Cardiac muscle cell (in vitro differentiated cells and primary cell): ENCODE measurements around the gene ALPK3. TPM values are rescaled to one million over a fixed set of nuclear protein-coding genes. Genes with fewer than 3 reads are reported as not detected.
A peak's percentile ranks its signal among the peaks of the same experiment; 100 is the strongest.

Experiments
- DNase-seq, 2 donors: peaks; one replicate each; pipeline versions ENCODE4 v3.0.0 to v3.0.0-alpha.2; 2010 to 2017; ENCODE audit warnings: low read depth in 1 of 2, low spot score in 1 of 2
- H3K27ac ChIP-seq: fragments of 200-600 bp; sonication (generic); 2 replicates; pipeline ENCODE4 v1.5.1; 2016
- H3K27me3 ChIP-seq: fragments of 200-600 bp; sonication (generic); 2 replicates; pipeline ENCODE4 v1.6.0; 2016; ENCODE audit warnings: control low read depth
- H3K36me3 ChIP-seq: fragments of 200-600 bp; sonication (generic); 2 replicates; pipeline ENCODE4 v1.5.1; 2016; ENCODE audit warnings: control low read depth
- H3K4me1 ChIP-seq: fragments of 200-600 bp; sonication (generic); 2 replicates; pipeline ENCODE4 v1.8.1; 2017; ENCODE audit warnings: low read depth, mild to moderate bottlenecking, mixed run types
- H3K4me3 ChIP-seq: fragments of 200-600 bp; sonication (generic); 2 replicates; pipeline ENCODE4 v1.5.1; 2016; ENCODE audit warnings: mild to moderate bottlenecking
- H3K9me3 ChIP-seq: fragments of 200-600 bp; sonication (generic); 2 replicates; pipeline ENCODE4 v1.5.1; 2017; ENCODE audit warnings: low read depth, mild to moderate bottlenecking, control low read depth
- polyA plus RNA-seq: library from polyadenylated mRNA; unstranded; fragments of >200 nt; fragmentation: Nextera tagmentation; extraction: Ambion mirVana; gene quantifications from 2 replicates; pipeline ENCODE4 v1.2.1, GENCODE V29; 2016
- total RNA-seq: library from RNA; depleted of rRNA; stranded (reverse); fragments of >200 nt; gene quantifications from 2 replicates; pipeline ENCODE4 v1.2.3, GENCODE V29; 2016
- TF ChIP-seq, protein P1 (sequence below): IDR thresholded peaks from 2 replicates; pipeline ENCODE4 v1.5.1; 2012; ENCODE audit warnings: low read depth, mild to moderate bottlenecking, low read length

ALPK3 gene
- total and polyA plus RNA-seq, 2 experiments from 2014 or later, result 16.6 to 52.1 TPM

DNA sequence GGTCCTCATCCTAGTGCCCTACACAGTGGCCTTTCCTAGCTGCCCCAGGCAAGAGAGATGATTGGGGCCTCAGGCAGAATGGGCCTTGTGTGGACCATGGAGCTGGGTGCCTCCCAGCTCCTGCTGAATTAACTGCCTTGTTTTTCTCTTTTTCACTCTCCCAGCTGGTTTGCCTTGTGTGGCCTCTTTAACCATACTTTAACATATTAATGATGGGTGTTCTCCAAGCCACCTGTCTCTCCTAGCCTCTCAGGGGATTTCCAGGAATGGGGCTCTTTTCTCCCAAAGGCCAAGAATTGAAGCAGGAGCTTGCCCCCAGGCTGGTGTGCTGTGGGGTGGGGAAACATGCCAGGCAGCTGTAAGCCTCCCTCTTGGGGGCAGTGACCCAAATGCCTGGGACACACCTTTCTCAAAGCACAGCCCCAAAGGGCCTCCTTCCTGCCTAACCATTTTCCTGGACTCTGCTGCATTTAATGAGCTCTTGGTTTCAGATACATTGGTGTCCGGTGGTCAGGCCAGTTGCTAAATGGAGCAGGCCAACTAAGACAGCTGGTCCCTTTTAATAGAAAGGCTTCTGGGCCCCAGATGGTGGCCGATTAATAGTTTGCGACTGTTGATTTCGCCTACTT, 5.6 kb downstream of the ALPK3 start:
- no peak overlapping the region for H3K27ac ChIP-seq
- H3K4me1 ChIP-seq, result peaks cover 33% of the 10 kb centered on the region
- no peak for DNase-seq
- no peaks in the 10 kb centered on the region for H3K27me3 ChIP-seq
- no peaks in the 10 kb centered on the region for H3K9me3 ChIP-seq
- TF ChIP-seq, protein P1, sequence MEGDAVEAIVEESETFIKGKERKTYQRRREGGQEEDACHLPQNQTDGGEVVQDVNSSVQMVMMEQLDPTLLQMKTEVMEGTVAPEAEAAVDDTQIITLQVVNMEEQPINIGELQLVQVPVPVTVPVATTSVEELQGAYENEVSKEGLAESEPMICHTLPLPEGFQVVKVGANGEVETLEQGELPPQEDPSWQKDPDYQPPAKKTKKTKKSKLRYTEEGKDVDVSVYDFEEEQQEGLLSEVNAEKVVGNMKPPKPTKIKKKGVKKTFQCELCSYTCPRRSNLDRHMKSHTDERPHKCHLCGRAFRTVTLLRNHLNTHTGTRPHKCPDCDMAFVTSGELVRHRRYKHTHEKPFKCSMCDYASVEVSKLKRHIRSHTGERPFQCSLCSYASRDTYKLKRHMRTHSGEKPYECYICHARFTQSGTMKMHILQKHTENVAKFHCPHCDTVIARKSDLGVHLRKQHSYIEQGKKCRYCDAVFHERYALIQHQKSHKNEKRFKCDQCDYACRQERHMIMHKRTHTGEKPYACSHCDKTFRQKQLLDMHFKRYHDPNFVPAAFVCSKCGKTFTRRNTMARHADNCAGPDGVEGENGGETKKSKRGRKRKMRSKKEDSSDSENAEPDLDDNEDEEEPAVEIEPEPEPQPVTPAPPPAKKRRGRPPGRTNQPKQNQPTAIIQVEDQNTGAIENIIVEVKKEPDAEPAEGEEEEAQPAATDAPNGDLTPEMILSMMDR, result no peak
- H3K4me3 ChIP-seq, result no peak overlapping the region
- peaks cover 4% of the 10 kb centered on the region for H3K36me3 ChIP-seq

DNA sequence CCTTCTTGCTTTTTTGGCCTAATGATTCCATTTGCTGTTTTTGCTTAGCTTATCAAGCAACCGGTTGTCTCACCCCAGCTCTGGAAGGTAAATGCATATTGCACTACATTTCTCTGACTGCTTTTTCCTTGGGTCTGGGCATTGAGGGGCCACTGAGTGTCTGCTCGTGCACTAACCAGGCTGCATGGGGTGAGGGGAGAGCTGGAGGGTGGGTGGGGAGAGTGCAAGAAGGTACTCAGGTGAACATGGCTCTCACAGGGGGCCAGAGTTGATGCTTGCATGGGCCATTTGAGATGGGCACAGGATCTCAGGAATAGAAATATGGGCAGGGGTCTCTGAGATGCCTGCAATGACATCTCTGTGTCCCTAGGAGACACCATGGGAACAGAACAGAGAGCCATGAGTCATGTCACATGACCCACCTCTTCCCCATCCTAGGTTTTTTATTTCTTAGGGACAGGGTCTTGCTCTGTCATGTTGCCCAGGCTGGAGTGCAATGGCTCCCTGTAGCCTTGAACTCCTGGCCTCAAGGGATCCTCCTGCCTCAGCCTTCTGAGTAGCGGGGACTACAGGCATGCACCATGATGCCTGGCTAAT, 6.2 kb downstream of the ALPK3 start:
- no peak overlapping the region for H3K4me3 ChIP-seq
- peaks cover 8% of the 10 kb centered on the region for H3K36me3 ChIP-seq
- TF ChIP-seq, protein P1, result no peak

DNA sequence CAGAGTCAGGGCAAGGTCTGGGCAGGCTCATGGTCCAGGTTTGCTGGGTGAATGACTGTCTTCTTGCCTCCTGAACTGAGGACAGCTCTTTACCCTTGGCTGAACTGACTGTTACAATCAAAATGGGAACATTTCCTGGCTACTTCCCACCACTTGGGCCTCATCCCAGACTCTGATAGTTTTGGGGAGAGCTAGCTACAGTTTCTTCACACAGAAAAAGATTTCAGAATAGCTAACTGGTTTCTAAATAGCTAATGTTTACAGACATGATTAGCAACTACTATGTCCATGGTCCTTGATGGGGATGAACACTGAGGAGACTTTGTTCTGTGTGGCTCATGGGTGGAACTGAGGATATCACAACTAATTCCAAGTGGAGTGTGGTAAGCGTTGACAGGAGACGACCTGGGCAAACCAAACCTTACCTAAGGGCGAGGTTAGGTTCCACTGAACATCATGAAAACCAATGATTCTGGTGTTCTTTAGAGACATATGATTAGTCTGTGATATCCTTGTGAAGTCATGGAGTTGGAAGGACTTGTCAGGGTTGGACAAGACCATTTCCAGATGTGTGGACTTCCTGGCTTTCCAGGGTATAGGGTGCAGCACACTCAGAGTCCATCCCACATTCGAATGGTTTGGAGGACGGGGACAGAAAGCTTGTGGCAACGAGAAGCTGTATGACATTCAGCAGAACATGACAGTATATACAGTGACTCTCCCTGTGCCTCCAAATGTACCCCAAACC, 7.3 kb downstream of the ALPK3 start:
- Histone ChIP-seq H3K36me3 (peaks cover 17% of the 10 kb centered on the region), H3K4me1 (peaks cover 23% of the 10 kb centered on the region)

More for the DNA sequence above, 6.2 kb downstream of the ALPK3 start:
- H3K9me3 ChIP-seq, result no peaks in the 10 kb centered on the region
- peaks cover 33% of the 10 kb centered on the region for H3K4me1 ChIP-seq
- H3K27me3 ChIP-seq, result no peaks in the 10 kb centered on the region
- no peak overlapping the region for H3K27ac ChIP-seq
- no peak for DNase-seq

DNA sequence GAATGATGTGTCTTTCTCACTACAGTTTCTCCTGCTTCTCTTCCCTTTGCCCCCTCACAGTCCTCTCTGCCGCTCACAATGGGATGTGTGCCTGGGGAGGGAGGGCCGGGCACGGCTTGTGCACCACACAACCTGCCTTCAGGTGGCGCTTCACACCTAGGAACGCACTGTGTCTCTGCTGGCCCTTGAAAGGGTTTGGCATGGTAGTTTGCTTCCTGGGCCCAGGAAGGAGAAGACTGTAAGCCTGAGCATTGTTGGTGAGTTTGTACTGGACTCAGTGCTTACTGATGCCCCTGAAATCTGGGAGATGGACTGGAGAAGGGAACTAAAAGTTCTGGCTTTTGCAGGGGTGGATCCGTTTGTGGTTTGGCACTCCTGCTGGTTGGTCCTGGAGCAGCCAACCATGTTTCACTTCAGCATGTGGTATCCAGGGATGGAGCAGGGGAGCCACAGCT, 9.2 kb downstream of the ALPK3 start:
- H3K9me3 ChIP-seq, result no peaks in the 10 kb centered on the region
- peaks cover 25% of the 10 kb centered on the region for H3K36me3 ChIP-seq
- TF ChIP-seq, protein P1, result peak; percentile 20
- peaks cover 5% of the 10 kb centered on the region for H3K4me1 ChIP-seq
- H3K27me3 ChIP-seq, result no peaks in the 10 kb centered on the region
- H3K4me3 ChIP-seq, result no peak overlapping the region
- peak; percentile 42 to 54 for DNase-seq
- H3K27ac ChIP-seq, result peak overlapping the region; percentile 32

More for the DNA sequence above, 7.3 kb downstream of the ALPK3 start:
- TF ChIP-seq, protein P1, result no peak
- peak in 1 of 2 donors; percentile 81 for DNase-seq
- H3K4me3 ChIP-seq, result no peak overlapping the region
- H3K27me3 ChIP-seq, result no peaks in the 10 kb centered on the region
- H3K27ac ChIP-seq, result no peak overlapping the region
- H3K9me3 ChIP-seq, result no peaks in the 10 kb centered on the region

DNA sequence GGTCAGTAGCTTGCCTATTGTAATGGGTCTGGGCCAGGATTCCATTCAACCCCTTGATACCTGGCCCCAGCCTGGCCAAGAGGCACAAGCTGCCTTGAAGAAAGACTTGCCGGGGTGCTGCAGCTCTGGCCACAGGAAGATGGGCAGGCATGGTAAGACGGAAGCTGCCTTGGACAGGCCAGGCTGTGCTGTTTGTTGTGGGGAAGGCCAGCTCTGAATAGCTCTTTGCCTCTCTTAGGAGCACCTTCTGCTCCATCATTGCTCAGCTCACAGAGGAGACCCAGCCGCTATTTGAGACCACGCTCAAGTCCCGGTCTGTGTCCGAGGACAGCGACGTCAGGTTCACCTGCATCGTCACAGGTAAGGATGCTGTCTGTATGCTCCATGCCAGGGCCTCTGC, 10.1 kb downstream of the ALPK3 start:
- no peak for DNase-seq
- peaks cover 25% of the 10 kb centered on the region for H3K36me3 ChIP-seq
- TF ChIP-seq, protein P1, result no peak
- no peaks in the 10 kb centered on the region for H3K9me3 ChIP-seq
- H3K27ac ChIP-seq, result no peak overlapping the region
- H3K4me1 ChIP-seq, result peaks cover 5% of the 10 kb centered on the region
- no peak overlapping the region for H3K4me3 ChIP-seq
- H3K27me3 ChIP-seq, result no peaks in the 10 kb centered on the region
